GM18526 (cell line): Measurements from ENCODE around the gene FGF18.

Experiments
- POLR2A ChIP-seq: IDR thresholded peaks from 3 replicates; pipeline ENCODE4 v1.6.1; 2011; ENCODE audit not compliant: insufficient read length; ENCODE audit errors: extremely low read depth

FGF18 gene

GRCh38 chr5:171397599-171397998, 21.8 kb upstream of the FGF18 start:
- no peak for TF ChIP-seq POLR2A

- no peak for TF ChIP-seq POLR2A
Observed at GRCh38 chr5:171400169-171400568, 19.3 kb upstream of the FGF18 start.

- TF ChIP-seq POLR2A, result no peak
Observed at GRCh38 chr5:171401167-171401947, 18.1 kb upstream of the FGF18 start.

- TF ChIP-seq POLR2A, result no peak
Observed at GRCh38 chr5:171405615-171406014, 13.8 kb upstream of the FGF18 start.

- no peak for TF ChIP-seq POLR2A
Observed at GRCh38 chr5:171407234-171407633, 12.2 kb upstream of the FGF18 start.

GRCh38 chr5:171409164-171410136, 10.0 kb upstream of the FGF18 start:
- no peak for TF ChIP-seq POLR2A

- no peak for TF ChIP-seq POLR2A
Observed at GRCh38 chr5:171410181-171410580, 9.3 kb upstream of the FGF18 start.

GRCh38 chr5:171412186-171412585, 7.3 kb upstream of the FGF18 start:
- no peak for TF ChIP-seq POLR2A

GRCh38 chr5:171413153-171413910, 6.1 kb upstream of the FGF18 start:
- no peak for TF ChIP-seq POLR2A

GRCh38 chr5:171415115-171415730, 4.2 kb upstream of the FGF18 start:
- TF ChIP-seq POLR2A, result no peak

GRCh38 chr5:171416160-171417049, 3.0 kb upstream of the FGF18 start:
- no peak for TF ChIP-seq POLR2A

GRCh38 chr5:171418316-171418981, 998 bp upstream of the FGF18 start:
- no peak for TF ChIP-seq POLR2A

GRCh38 chr5:171419688-171420430, 412 bp downstream of the FGF18 start:
- TF ChIP-seq POLR2A, result no peak
